GM06990 (cell line): ENCODE data around the gene DBN1.
"Not testable (repeated sequence)": the region's sequence is repeated elsewhere in the genome, so short reads cannot be mapped to it uniquely, and the experiment has no call there.

Source experiments
- DNase-seq: peaks from one replicate; pipeline ENCODE4 v3.0.0-alpha.2; 2011; ENCODE audit not compliant: insufficient read length; ENCODE audit errors: extremely low read depth
- H3K27me3 ChIP-seq: replicated peaks from 2 replicates; pipeline ENCODE4 v1.6.0; 2011; ENCODE audit warnings: low read length; ENCODE audit not compliant: control insufficient read depth, insufficient read depth
- H3K36me3 ChIP-seq: 2 replicates; pipeline ENCODE4 v1.5.1; 2011; ENCODE audit warnings: low read length; ENCODE audit not compliant: control insufficient read depth, insufficient read depth
- H3K4me3 ChIP-seq: replicated peaks from 2 replicates; pipeline ENCODE4 v1.5.1; 2011; ENCODE audit warnings: low read depth, mild to moderate bottlenecking, control low read depth, low read length
- TF ChIP-seq, protein P1 (sequence below): IDR thresholded peaks from 2 replicates; pipeline ENCODE4 v1.5.1; 2011; ENCODE audit warnings: low read length, control low read depth, mild to moderate bottlenecking, inconsistent platforms; ENCODE audit not compliant: insufficient read depth, poor library complexity, severe bottlenecking

Gene DBN1

GRCh38 chr5:177486256-177486655, 12.8 kb upstream of the DBN1 start:
- Histone ChIP-seq H3K27me3 (no peaks in the 10 kb centered on the region), H3K36me3 (no peaks in the 10 kb centered on the region; the same call in none of the 2 replicates), H3K4me3 (no peak overlapping the region)
- TF ChIP-seq, protein P1, sequence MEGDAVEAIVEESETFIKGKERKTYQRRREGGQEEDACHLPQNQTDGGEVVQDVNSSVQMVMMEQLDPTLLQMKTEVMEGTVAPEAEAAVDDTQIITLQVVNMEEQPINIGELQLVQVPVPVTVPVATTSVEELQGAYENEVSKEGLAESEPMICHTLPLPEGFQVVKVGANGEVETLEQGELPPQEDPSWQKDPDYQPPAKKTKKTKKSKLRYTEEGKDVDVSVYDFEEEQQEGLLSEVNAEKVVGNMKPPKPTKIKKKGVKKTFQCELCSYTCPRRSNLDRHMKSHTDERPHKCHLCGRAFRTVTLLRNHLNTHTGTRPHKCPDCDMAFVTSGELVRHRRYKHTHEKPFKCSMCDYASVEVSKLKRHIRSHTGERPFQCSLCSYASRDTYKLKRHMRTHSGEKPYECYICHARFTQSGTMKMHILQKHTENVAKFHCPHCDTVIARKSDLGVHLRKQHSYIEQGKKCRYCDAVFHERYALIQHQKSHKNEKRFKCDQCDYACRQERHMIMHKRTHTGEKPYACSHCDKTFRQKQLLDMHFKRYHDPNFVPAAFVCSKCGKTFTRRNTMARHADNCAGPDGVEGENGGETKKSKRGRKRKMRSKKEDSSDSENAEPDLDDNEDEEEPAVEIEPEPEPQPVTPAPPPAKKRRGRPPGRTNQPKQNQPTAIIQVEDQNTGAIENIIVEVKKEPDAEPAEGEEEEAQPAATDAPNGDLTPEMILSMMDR: no peak
- no peak for DNase-seq

- H3K36me3 ChIP-seq, H3K27me3 ChIP-seq, H3K4me3 ChIP-seq, DNase-seq: not testable (repeated sequence)
Observed at GRCh38 chr5:177485753-177486152, 12.3 kb upstream of the DBN1 start.

- H3K27me3 ChIP-seq: no peaks in the 10 kb centered on the region
- TF ChIP-seq, protein P1: no peak
- no peak overlapping the region for H3K4me3 ChIP-seq
- no peak for DNase-seq
- H3K36me3 ChIP-seq: no peaks in the 10 kb centered on the region; the same call in none of the 2 replicates
Observed at GRCh38 chr5:177484902-177485549, 11.6 kb upstream of the DBN1 start.

DNA sequence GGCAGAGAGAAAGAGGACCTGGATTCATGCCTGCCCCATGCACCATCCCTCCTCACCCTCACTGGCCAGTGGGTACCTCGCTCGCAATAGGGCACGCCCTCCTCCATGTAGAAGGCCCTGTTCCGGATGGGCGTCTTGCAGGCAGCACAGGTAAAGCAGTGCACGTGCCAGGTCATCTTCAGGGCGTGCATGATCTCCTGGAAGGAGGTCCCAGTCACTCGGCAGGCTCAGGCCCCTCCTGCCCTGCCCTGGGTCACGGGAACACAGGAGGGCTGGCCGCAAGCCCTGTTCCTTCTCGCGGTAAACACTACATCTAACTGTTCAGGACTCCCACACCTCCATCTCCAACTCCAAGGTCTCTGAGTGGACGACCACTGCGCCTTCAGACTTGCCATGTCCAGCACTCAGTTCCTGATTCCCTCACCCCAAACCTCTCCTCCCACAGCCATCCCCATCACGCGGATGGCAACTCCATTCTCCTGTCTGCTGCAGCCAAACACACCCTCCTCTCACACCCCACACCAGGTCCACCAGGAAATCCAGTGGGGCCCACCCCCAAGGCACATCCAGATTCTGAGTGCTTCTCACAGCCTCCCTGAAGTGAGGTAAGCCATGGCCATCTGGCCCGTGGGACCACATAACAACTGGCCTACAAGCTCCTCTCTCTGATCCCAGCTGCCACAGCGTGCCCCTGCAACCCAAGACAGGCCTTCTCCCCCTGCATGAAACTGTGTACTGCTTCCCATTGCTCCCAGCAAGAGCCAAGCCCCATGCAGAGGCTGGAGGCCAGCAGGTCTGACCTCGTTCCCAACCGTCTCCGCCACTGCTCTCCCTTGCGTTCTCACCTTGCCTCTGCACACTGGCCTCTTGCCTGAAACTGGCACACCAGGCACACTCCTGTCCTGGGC, 10.8 kb upstream of the DBN1 start:
- no peaks in the 10 kb centered on the region; the same call in none of the 2 replicates for H3K36me3 ChIP-seq
- H3K4me3 ChIP-seq: no peak overlapping the region
- no peak for DNase-seq
- H3K27me3 ChIP-seq: no peaks in the 10 kb centered on the region
- TF ChIP-seq, protein P1: no peak

- no peaks in the 10 kb centered on the region for H3K27me3 ChIP-seq
- no peaks in the 10 kb centered on the region; the same call in none of the 2 replicates for H3K36me3 ChIP-seq
- DNase-seq: no peak
- no peak overlapping the region for H3K4me3 ChIP-seq
- TF ChIP-seq, protein P1: no peak
Observed at GRCh38 chr5:177483042-177483441, 9.6 kb upstream of the DBN1 start.

DNA sequence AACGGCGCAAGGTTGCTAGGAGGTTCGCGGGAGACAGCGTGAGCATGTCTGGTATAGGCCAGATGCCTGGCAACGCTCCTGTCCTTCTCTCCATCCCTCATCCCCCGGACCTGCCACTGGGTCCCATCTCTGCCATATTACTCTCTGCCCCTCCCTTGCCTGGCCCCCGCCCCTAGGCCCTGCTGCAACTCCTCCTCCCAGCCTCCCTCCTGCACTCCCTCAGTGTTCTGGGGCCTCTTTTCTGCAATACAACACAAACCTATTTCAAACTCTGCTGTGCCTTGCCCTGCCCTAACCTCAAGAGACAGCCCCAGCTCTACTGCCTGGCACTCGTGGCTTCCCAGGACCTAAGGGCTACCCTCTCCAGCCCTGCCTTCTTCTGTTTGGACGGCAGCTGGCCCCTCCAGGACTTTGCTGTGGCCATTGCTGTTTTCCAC, 8.9 kb upstream of the DBN1 start:
- Histone ChIP-seq H3K27me3 (no peaks in the 10 kb centered on the region), H3K36me3 (no peaks in the 10 kb centered on the region; the same call in none of the 2 replicates), H3K4me3 (no peak overlapping the region)
- DNase-seq: no peak
- TF ChIP-seq, protein P1: no peak
